Spleen (tissue), 11 donors: ENCODE results near the gene GDI1. TPM values are rescaled to one million over a fixed set of nuclear protein-coding genes. Genes with fewer than 3 reads are reported as not detected.

Experiments
- DNase-seq: peaks from one replicate; pipeline ENCODE4 v3.0.0-alpha.2; 2020
- H3K27ac ChIP-seq, 8 donors: fragments of 200-600 bp; sonication (generic) in 7 of 8; 1 replicate in 4 of 8; 2 replicates in 4 of 8; pipeline versions ENCODE4 v1.5.0 to v1.8.0; 2016 to 2021; ENCODE audit warnings: inconsistent platforms in 4 of 8, mild to moderate bottlenecking in 4 of 8, moderate library complexity in 1 of 8
- H3K27me3 ChIP-seq, 7 donors: fragments of 200-600 bp; sonication (generic) in 6 of 7; replicated peaks in 1 of 7; 1 replicate in 4 of 7; 2 replicates in 3 of 7; pipeline versions ENCODE4 v1.5.0 to v1.8.0; 2016 to 2021; ENCODE audit warnings: inconsistent platforms in 3 of 7, mild to moderate bottlenecking in 1 of 7
- H3K36me3 ChIP-seq, 6 donors: fragments of 200-600 bp; sonication (generic) in 5 of 6; 1 replicate in 4 of 6; 2 replicates in 2 of 6; pipeline versions ENCODE4 v1.5.0 to v1.8.0; 2016 to 2021; ENCODE audit warnings: inconsistent platforms in 2 of 6
- H3K4me1 ChIP-seq, 6 donors: fragments of 200-600 bp; sonication (generic) in 5 of 6; 1 replicate in 3 of 6; 2 replicates in 3 of 6; pipeline versions ENCODE4 v1.5.0 to v1.8.0; 2016 to 2021; ENCODE audit warnings: inconsistent platforms in 3 of 6
- H3K4me3 ChIP-seq, 8 donors: fragments of 200-600 bp; sonication (generic) in 7 of 8; 1 replicate in 4 of 8; 2 replicates in 4 of 8; pipeline versions ENCODE4 v1.5.0 to v1.8.0; 2016 to 2021; ENCODE audit warnings: inconsistent platforms in 4 of 8, mild to moderate bottlenecking in 4 of 8, moderate library complexity in 2 of 8
- H3K9me3 ChIP-seq, 8 donors: fragments of 200-600 bp; sonication (generic) in 7 of 8; 1 replicate in 4 of 8; 2 replicates in 4 of 8; pipeline versions ENCODE4 v1.5.0 to v1.8.0; 2016 to 2021; ENCODE audit warnings: inconsistent platforms in 4 of 8
- CTCF ChIP-seq, 11 experiments: fragments of 200-600 bp in 7 of 11; fragments of 450-650 bp in 4 of 11; sonication (generic) in 4 of 11; IDR thresholded peaks in 8 of 11; conservative IDR thresholded peaks in 3 of 11; 1 replicate in 7 of 11; 2 replicates in 4 of 11; pipeline versions ENCODE4 v1.4.0 to v1.8.0; 2016 to 2021; ENCODE audit warnings: antibody characterized with exemption in 11 of 11, inconsistent platforms in 4 of 11, mild to moderate bottlenecking in 1 of 11
- POLR2A ChIP-seq, 3 donors: fragments of 450-650 bp; IDR thresholded peaks; one replicate each; pipeline ENCODE4 v1.5.1; 2017; ENCODE audit warnings: antibody characterized with exemption in 3 of 3, mild to moderate bottlenecking in 1 of 3
- POLR2AphosphoS5 ChIP-seq, 3 donors: sonication (generic); formaldehyde crosslinking; IDR thresholded peaks; one replicate each; pipeline ENCODE4 v1.5.1; 2017; ENCODE audit warnings: antibody characterized with exemption in 3 of 3
- WGBS, 5 donors: extraction: QIAGEN DNeasy Blood & Tissue Kit in 3 of 5; methylation state at CpG; one replicate each; pipeline versions ENCODE4 v1.1.5 to v1.1.7; 2013 to 2018; 5-methylcytosine and 5-hydroxymethylcytosine counted together
- intact Hi-C: fragments of 100-400 bp; cut with DNase I; formaldehyde crosslinking; loops from one replicate; pipeline ENCODE4 v1.15.0; 2023; ENCODE audit warnings: low total_unique reads
- polyA plus RNA-seq, 3 donors: library from polyadenylated mRNA; stranded (reverse); fragments of 200-250 nt; gene quantifications; one replicate each; pipeline ENCODE4 v1.2.1, GENCODE V29; 2013
- total RNA-seq, 7 donors: library from RNA; depleted of rRNA in 3 of 7; stranded (reverse); fragments of >200 nt in 3 of 7; fragmentation: NEBNext Ultra II Directional in 4 of 7; extraction: Animal tissue kit (Norgen Biotek cat#: 25700) in 4 of 7; gene quantifications; one replicate each; pipeline versions ENCODE4 v1.1.0 to v1.2.1, GENCODE V29; 2016 to 2021
- donor health status: healthy with polysubstance abuse.
- donor health status: DM: no; HTN: no; CAD: no; lungs with moderate emphysema.
- donor health status: DM: no; HTN: no; CAD: no.
- donor health status: Bipolar disorder and iron deficiency.
- donor health status: healthy.
- donor health status: DM: no; HTN: no; CAD: no.
- donor health status: DM: yes; HTN: yes; CAD: no.

The GDI1 gene
- total and polyA plus RNA-seq, 10 donors = 56.2 to 137 (median 111) TPM

GRCh38 chrX:154413142-154413541 is 23.8 kb upstream of the GDI1 start:
- WGBS, 5 donors = 59 to 96% (median 79%) methylated on average over 5 to 8 of the region's 8 CpGs
- intact Hi-C loops = no loop called here
- peak overlapping the region; percentile 79 to 98 (median 96) for H3K27ac ChIP-seq
- DNase-seq = no peak
- H3K27me3 ChIP-seq = no peaks in the 10 kb centered on the region
- peaks cover 0 to 18% (median 0%) of the 10 kb centered on the region in 6 donors for H3K36me3 ChIP-seq
- peak overlapping the region in 1 of 8 donors; percentile 83 for H3K4me3 ChIP-seq
- no peaks in the 10 kb centered on the region for H3K9me3 ChIP-seq
- H3K4me1 ChIP-seq = peaks cover 0 to 45% (median 33%) of the 10 kb centered on the region in 6 donors
- TF ChIP-seq POLR2AphosphoS5 (IDR thresholded peaks at IDR 0.05) = no peak

DNA sequence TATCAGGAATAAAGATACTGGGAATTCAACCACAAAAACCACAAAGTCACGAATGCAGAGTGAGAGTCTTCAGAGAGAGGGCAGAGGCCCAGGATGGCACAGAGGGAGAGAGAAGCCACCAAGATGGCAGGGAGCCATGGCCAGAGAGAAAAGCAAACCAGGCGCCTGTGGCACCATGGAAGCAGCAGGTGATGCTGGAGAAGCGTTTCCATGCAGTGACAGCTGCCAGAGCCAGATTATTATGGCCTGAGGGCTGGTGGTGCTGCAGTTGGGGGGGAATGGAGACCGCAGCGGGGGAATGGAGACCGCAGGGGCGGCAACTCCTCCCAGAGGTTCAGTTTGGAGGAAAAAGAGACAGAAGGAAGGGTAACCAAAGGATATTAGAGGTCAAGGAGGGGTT is 19.8 kb upstream of the GDI1 start:
- no peak for TF ChIP-seq POLR2AphosphoS5 (IDR thresholded peaks at IDR 0.05)
- no peak for TF ChIP-seq POLR2A (IDR thresholded peaks at IDR 0.05)
- no peak for TF ChIP-seq CTCF (IDR thresholded peaks at IDR 0.05 in 8 of 11, conservative IDR thresholded peaks at IDR 0.05 in 3 of 11)
- Histone ChIP-seq H3K36me3 (peaks cover 0 to 44% (median 0%) of the 10 kb centered on the region in 6 donors), H3K9me3 (no peaks in the 10 kb centered on the region), H3K4me1 (peaks cover 0 to 31% (median 12%) of the 10 kb centered on the region in 6 donors), H3K27ac (no peak overlapping the region), H3K27me3 (no peaks in the 10 kb centered on the region), H3K4me3 (no peak overlapping the region)
- DNase-seq = no peak
- intact Hi-C loops = no loop called here
- 61 to 86% (median 83%) methylated on average over 7 of the region's 7 CpGs for WGBS, 5 donors

DNA sequence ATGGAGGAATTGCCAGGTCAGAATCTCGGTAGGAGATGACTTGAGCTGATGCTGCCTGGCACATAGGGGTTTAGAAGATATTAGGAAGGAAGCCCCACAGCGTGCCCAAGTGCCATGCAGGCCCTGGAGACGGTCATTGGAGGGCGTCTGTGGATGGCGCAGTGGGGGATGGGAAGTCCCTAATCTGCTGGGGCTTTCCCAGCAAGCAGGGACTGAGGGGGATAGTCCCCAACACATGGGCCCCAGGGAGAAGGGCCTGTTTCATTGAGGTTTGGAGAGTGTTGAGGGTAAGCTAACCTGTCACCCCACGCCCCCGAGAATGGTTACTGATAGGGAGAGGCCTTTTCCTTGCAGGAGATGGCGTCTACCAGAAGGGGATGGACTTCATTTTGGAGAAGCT is 17.8 kb upstream of the GDI1 start:
- H3K27ac ChIP-seq = peak overlapping the region in 5 of 8 donors; percentile 33 to 68 (median 65)
- intact Hi-C loops = no loop called here
- TF ChIP-seq POLR2A (IDR thresholded peaks at IDR 0.05) (no peak), POLR2AphosphoS5 (IDR thresholded peaks at IDR 0.05) (no peak), CTCF (IDR thresholded peaks at IDR 0.05 in 8 of 11, conservative IDR thresholded peaks at IDR 0.05 in 3 of 11) (no peak)
- no peak overlapping the region for H3K4me3 ChIP-seq
- H3K27me3 ChIP-seq = no peaks in the 10 kb centered on the region
- 75 to 89% (median 75%) methylated on average over 8 of the region's 8 CpGs for WGBS, 5 donors
- H3K36me3 ChIP-seq = peaks cover 0 to 33% (median 0%) of the 10 kb centered on the region in 6 donors
- DNase-seq = no peak
- peaks cover 0 to 18% (median 0%) of the 10 kb centered on the region in 6 donors for H3K4me1 ChIP-seq
- H3K9me3 ChIP-seq = no peaks in the 10 kb centered on the region

- no peak for DNase-seq
- intact Hi-C loops = no loop called here
- peaks cover 0 to 24% (median 0%) of the 10 kb centered on the region in 6 donors for H3K4me1 ChIP-seq
- TF ChIP-seq CTCF (IDR thresholded peaks at IDR 0.05 in 8 of 11, conservative IDR thresholded peaks at IDR 0.05 in 3 of 11) (no peak), POLR2A (IDR thresholded peaks at IDR 0.05) (no peak), POLR2AphosphoS5 (IDR thresholded peaks at IDR 0.05) (peak; percentile 37 to 61 (median 59))
- peak overlapping the region in 5 of 8 donors; percentile 33 to 68 (median 65) for H3K27ac ChIP-seq
- no peak overlapping the region for H3K4me3 ChIP-seq
- WGBS, 5 donors = 75 to 82% (median 80%) methylated on average over 8 to 19 of the region's 19 CpGs
- no peaks in the 10 kb centered on the region for H3K9me3 ChIP-seq
- peaks cover 0 to 32% (median 0%) of the 10 kb centered on the region in 6 donors for H3K36me3 ChIP-seq
- no peaks in the 10 kb centered on the region for H3K27me3 ChIP-seq
Observed at GRCh38 chrX:154419688-154420401, 17.1 kb upstream of the GDI1 start.
